DMS153 (cell line): Measurements from ENCODE around the gene ARF4.
"Not testable (repeated sequence)": the region's sequence is repeated elsewhere in the genome, so short reads cannot be mapped to it uniquely, and the experiment has no call there.

ENCODE experiments used
- DNase-seq: peaks from one replicate; lab custom pipeline; 2025; lab: John Stamatoyannopoulos, UW

The ARF4 gene

DNA sequence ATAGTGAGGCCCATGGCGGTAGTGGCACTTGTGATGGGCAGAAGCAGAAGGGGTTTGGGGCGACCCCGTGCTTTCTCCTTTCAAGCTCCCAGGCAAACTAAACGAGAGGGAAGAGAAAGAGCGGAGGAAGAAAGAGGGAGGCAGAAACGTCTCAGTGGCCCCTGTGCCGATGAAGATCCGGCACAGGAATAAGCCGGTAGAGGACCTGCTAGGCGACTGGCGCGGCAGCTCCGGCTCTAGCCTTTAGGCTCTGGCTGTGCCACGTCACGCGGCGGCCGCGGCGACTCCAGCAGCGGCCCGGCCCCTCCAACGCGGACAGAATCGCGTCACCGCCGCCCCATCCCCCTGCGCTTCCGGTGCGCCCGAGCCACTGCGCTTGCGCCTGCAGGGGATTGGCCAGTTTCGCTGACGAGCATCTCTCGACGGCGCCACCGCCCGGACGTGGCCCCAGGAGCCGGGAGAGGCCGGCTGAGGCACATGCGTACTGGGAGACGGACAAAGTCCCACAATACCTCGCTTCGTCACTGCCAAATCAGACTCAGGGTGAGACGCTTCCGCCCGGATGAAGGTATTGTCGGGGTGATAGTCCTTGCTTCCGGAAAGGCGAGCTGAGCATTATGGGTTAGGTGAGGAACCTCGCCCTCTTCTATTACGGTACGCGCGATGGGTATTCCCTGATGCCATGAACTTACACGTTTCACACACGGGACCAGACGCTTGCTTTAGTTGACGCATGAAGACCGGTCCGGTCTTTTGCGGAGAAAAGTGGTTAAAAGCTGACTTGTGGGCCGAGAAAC is at the start of gene ARF4:
Gene ARF4 (minus strand): TSS at position 218 of the 797 bp plus-strand sequence. CDS start 204 bp downstream, at position 14.
- DNase-seq: peak; percentile 95

DNA sequence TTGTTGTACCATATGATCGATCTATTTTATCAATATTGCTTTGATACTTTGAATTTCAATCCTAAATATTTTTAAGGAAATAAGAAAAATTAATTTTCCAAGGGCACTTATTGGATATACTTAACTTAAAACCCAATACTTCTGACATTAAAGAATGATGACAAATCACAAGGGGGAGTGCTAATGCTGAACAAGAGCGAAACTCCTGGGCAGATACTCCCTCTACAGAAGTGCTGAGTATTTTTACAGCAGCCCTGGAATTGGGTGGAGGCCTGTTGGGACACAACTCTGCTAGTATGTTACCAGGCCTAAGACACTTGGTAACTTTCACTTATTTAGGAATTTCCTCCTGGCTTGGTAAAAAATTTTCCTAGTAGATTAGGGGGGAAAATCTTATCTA is 49.6 kb upstream of the ARF4 start:
- DNase-seq: no peak

DNA sequence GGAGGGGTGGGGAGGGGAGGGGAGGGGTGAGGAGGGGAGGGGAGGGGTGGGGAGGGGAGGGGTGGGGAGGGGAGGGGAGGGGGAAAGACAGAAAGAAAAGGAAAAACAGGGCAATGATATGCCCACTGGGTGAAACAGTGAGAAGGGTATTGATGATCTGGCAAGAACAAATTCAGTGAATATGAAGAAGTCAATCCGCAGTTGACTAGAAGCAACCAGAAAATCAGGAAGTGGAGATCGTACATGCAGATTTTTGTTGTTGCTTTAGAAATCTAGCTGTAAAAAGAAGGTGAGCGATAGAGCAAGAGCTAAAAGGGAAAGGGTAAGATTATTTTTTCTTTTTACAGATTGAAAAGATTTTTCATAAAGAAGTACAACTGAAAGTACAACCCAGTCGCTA is 47.6 kb upstream of the ARF4 start:
- no peak for DNase-seq

- no peak for DNase-seq
These were observed 40.2 kb upstream of the ARF4 start for GRCh38 chr3:57637391-57637790.

DNA sequence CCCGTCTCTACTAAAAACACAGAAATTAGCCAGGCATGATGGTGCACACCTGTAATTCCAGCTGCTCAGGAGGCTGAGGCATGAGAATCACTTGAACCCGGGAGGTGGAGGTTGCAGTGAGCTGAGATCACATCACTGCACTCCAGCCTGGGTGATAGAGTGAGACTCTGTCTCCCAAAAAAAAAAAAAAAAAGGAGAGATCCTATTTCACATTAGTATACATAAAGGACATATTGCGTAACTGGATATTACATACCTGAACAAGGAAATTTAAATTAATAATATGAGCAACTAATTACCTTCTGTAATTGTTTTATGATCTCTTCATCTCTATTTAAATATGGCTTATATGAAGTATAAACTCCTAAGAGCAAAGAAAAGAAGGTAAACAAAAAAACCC is 37.1 kb upstream of the ARF4 start:
- DNase-seq: not testable (repeated sequence)

DNA sequence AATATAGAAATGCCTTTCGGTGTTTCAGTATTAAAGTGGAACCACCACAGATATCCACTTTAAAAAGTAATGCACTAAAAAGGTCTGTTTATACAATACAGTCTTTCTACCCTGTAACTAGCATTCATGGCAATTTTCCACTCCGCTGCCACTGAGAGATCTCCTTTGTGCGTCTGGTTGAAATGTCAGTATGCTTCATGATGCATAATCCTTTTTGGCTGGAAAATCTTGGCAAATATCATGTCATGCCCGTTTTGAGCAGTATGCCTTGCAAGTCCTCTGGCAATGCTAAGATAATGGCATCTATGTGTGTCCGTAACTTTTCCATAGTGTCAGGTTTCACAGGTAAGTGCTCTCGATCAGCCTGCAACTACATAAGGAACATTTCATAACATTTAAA is 30.8 kb upstream of the ARF4 start:
- no peak for DNase-seq

- no peak for DNase-seq
These were observed 27.7 kb upstream of the ARF4 start for GRCh38 chr3:57624801-57625200.

GRCh38 chr3:57622362-57622761 is 25.2 kb upstream of the ARF4 start:
- DNase-seq: no peak

- DNase-seq: no peak
These were observed 20.6 kb upstream of the ARF4 start for GRCh38 chr3:57617739-57618138.

- DNase-seq: no peak
These were observed 19.1 kb upstream of the ARF4 start for GRCh38 chr3:57616233-57616632.

DNA sequence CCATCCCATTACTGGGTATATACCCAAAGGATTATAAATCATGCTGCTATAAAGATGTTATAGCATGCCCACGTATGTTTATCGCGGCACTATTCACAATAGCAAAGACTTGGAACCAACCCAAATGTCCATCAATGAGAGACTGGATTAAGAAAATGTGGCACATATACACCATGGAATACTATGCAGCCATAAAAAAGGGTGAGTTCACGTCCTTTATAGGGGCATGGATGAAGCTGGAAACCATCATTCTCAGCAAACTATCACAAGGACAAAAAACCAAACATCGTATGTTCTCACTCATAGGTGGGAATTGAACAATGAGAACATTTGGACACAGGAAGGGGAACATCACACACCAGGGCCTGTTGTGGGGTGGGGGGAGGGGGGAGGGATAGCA is 14.7 kb upstream of the ARF4 start:
- not testable (repeated sequence) for DNase-seq

GRCh38 chr3:57605683-57606082 is 8.5 kb upstream of the ARF4 start:
- DNase-seq: no peak

DNA sequence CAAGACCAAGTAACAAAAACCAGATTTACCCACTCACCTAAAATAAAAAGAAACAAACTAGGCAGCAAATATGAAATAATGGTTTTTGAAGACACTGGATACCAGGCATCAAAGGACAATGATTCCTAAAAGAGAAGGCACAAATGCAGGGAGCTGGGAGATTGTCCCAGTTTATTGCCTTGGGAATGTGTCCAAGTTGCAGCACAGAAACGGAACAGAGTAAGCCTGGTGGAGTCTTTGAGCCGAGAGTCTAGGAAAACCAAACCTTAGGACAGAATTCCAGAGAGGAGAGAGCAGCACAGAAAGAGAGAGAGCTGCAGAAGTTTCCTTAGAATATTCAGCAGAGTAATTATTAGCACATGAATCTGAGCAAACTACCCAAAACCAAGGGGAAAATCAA is 7.8 kb upstream of the ARF4 start:
- DNase-seq: no peak

DNA sequence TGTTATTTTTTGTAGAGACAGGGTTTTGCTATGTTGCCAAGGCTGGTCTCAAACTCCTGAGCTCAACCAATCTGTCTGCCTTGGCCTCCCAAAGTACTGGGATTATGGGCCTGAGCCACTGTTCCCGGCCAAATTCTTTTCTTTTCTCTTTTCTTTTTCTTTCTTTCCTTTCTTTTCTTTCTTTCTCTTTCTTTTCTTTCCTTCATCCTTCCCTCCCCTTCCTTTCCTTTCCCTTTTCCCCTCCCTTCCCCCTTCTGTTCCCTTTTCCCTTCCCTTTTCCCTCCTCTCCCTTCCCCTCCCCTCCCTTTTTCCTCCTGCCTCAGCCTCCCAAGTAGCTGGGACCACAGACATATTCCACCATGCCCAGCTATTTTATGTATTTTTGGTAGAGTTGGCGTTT is 3.1 kb upstream of the ARF4 start:
- no peak for DNase-seq

- DNase-seq: no peak
These were observed 1.7 kb upstream of the ARF4 start for GRCh38 chr3:57598765-57599360.

- no peak for DNase-seq
These were observed 533 bp downstream of the ARF4 start for GRCh38 chr3:57596495-57597126.

DNA sequence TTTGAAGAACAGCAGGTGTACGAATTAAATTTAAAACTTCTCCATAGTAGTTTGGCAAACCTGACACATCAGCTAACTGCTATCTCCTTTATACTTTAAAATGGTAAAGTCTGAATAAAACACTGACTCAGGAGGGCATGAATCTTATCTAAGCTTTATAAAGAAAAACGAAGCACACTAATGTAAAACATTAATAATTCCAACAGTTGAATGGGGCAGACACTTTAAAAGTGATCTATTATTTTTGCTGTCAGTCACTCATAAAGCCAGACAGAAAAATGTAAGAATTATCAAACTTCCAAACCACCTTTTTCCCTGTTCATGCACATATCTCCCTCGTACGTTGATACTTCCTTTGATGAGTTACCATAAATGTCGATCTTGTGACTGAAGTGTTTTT is 2.6 kb downstream of the ARF4 start:
- DNase-seq: no peak

GRCh38 chr3:57594144-57594543 is 3.0 kb downstream of the ARF4 start:
- no peak for DNase-seq

DNA sequence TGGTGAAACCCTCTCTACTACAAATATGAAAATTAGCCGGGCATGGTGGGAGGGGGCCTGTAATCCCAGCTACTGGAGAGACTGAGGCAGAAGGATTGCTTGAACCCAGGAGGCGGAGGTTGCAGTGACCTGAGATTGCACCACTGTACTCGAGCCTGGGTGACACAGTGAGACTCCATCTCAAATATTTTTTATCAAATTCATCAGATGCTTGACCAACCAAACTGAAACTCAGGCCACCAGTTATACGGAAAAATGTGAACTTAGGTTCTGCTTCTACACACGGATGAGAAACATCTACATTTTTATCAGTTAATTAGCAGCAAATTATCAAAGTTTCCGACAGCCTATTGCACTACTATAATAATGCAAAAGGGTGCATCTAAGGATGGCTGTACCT is 4.8 kb downstream of the ARF4 start:
- DNase-seq: no peak

DNA sequence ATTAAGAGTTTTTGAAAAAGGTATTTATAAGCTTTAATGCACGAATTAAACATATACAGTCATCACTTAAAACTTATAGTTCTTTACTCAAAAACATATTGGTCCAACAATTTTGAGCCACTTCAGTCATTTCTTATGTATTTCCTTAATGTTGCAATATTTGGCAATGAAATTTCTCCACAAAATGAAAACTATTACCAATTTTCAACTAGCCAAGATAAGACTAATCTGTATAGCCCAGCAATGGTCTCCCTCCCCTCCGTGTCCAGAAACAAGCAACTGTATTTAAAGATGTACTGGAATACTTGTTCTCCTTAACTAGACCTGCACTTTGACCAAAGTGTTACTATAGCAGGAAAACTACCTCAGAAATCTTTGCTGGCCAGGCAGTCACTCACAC is 9.2 kb downstream of the ARF4 start:
- no peak for DNase-seq

GRCh38 chr3:57586778-57587177 is 10.4 kb downstream of the ARF4 start:
- no peak for DNase-seq

DNA sequence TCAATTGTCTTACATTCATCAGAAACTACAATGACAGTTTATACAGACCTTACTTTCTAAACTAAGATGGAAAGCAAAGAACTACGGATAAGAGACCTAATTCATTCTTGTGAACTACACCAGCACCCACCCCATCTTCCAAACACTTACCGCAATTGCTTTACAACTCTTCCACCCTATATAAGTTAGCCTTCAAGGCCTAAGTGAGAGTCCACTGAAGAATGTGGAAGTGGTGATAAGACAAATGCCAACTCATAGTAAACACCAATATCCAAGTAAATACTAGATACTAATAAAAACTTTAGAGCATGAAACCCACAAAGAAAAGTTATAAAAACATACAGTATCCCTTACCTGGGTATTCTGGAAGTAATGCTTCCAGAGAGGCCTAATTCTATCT is 13.6 kb downstream of the ARF4 start:
- DNase-seq: no peak

DNA sequence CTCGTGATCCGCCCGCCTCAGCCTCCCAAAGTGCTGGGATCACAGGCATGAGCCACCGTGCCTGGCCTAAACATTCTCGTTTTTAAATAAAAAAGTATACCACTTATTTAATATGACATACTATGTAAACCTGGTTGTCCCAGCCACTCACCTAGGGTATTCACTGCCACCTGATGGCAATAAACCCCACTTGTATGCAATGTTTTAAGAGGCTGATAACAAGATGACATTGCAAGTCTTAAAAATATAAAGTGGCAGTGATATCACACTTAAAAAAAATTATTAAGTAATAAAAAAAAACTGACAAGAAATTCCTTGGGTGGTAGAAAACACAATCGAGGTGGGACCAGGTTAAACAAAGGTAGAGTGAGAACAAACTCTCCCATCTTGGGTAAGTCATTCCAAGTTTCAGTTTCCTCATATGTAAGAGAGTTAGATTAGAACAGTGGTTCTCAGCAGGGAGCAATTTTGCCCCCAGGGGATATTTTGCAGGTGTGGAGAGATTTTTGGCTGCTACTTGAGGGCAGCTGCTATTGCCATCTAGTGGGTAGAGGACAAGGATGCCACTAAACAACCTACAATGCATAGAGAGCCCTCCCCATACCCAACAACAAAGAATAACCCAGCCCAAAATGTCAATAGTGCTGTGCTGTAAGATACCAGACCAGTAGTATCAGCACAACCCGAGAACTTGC is 14.5 kb downstream of the ARF4 start:
- DNase-seq: no peak
